ENCODE data around the gene PLS1.

PLS1 gene

DNA sequence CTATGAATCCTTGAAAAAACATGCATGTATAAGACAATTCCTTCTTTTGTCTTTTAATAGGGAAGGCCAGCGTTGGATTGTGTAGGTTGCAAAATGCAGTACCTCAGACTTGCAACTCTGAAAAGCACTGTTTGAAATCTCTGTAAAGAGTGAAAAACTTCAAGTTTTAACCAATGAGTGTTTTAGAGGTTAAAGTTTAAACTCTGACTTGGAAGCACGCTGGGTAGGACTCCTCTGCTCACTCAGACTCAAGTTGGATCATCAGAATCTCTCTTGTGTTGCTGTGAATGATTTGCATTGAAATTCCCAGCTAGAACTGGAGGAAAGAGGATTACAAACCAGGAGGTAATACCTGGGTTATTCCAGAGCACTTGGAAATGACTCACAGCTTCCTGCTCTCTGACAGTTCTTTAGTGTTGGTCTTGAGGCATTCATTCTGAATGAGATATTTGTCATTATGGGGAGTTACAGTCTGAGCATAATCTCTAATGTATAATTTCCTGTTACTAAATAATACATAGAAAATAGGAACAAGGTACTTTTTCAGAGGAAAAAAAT is 49.1 kb downstream of the PLS1 start:
- ATAC-seq, result peak; percentile 91
- no peak for TF ChIP-seq ZC3H10 (CRISPR knock-in tag; IDR thresholded peaks at IDR 0.05)
- TF ChIP-seq ZNF565 (CRISPR knock-in tag; conservative IDR thresholded peaks at IDR 0.05; ENCODE audit: low read depth), result no peak
- TF ChIP-seq, protein P1, sequence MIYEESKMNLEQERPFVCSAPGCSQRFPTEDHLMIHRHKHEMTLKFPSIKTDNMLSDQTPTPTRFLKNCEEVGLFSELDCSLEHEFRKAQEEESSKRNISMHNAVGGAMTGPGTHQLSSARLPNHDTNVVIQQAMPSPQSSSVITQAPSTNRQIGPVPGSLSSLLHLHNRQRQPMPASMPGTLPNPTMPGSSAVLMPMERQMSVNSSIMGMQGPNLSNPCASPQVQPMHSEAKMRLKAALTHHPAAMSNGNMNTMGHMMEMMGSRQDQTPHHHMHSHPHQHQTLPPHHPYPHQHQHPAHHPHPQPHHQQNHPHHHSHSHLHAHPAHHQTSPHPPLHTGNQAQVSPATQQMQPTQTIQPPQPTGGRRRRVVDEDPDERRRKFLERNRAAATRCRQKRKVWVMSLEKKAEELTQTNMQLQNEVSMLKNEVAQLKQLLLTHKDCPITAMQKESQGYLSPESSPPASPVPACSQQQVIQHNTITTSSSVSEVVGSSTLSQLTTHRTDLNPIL (CRISPR knock-in tag; IDR thresholded peaks at IDR 0.05; ENCODE audit: low read depth), result no peak
- no peak for TF ChIP-seq ZNF70 (CRISPR knock-in tag; IDR thresholded peaks at IDR 0.05)
- TF ChIP-seq POU6F1 (CRISPR knock-in tag; IDR thresholded peaks at IDR 0.05; ENCODE audit: borderline replicate concordance, low read depth), result no peak
- no peak for TF ChIP-seq SNAI2 (CRISPR knock-in tag; IDR thresholded peaks at IDR 0.05)
- no peak for TF ChIP-seq ZFP3 (CRISPR knock-in tag; IDR thresholded peaks at IDR 0.05)
- TF ChIP-seq ZNF8 (CRISPR knock-in tag; IDR thresholded peaks at IDR 0.05), result no peak
- TF ChIP-seq ISL1 (CRISPR knock-in tag; IDR thresholded peaks at IDR 0.05), result no peak
- no peak for TF ChIP-seq TCF4 (CRISPR knock-in tag; IDR thresholded peaks at IDR 0.05; ENCODE audit: borderline replicate concordance)
- no peak for TF ChIP-seq RARB (CRISPR knock-in tag; IDR thresholded peaks at IDR 0.05)
- no peak for TF ChIP-seq ARNTL (CRISPR knock-in tag; IDR thresholded peaks at IDR 0.05; ENCODE audit: borderline replicate concordance, low read depth)
- no peak for TF ChIP-seq CSRNP3 (CRISPR knock-in tag; IDR thresholded peaks at IDR 0.05)
- no peak for TF ChIP-seq OSR1 (CRISPR knock-in tag; IDR thresholded peaks at IDR 0.05)
- no peak for TF ChIP-seq TOX (CRISPR knock-in tag; IDR thresholded peaks at IDR 0.05; ENCODE audit: borderline replicate concordance)
- TF ChIP-seq TSHZ2 (CRISPR knock-in tag; IDR thresholded peaks at IDR 0.05), result no peak
- TF ChIP-seq CSDC2 (CRISPR knock-in tag; IDR thresholded peaks at IDR 0.05), result no peak

- peak; percentile 62 for ATAC-seq
- TF ChIP-seq CSRNP3 (CRISPR knock-in tag; IDR thresholded peaks at IDR 0.05), result no peak
- no peak for TF ChIP-seq ISL1 (CRISPR knock-in tag; IDR thresholded peaks at IDR 0.05)
- no peak for TF ChIP-seq ZC3H10 (CRISPR knock-in tag; IDR thresholded peaks at IDR 0.05)
Measured at GRCh38 chr3:142646020-142646785, 50.0 kb downstream of the PLS1 start.

DNA sequence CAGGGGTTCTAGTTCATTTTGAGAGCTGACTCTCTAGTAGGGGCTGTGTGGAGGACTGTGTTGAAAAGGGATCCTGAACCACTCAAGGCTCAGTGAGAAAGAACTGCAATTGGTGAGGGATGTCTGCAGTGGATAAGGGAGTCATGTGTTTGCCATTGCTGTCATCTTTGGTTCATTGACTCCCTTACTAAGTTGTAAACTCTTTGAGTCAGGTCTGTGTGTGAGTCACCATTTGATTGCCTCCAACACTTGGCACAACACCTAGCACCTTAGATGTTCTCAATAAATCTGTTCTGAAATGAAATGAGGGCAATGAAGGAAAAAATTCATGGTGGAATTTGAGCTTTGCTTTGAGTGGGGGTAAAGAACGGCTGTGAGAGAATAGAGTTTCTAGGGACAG is 51.7 kb downstream of the PLS1 start:
- no peak for TF ChIP-seq ARNTL (CRISPR knock-in tag; IDR thresholded peaks at IDR 0.05; ENCODE audit: borderline replicate concordance, low read depth)
- TF ChIP-seq BACH2 (CRISPR knock-in tag; IDR thresholded peaks at IDR 0.05; ENCODE audit: borderline replicate concordance), result no peak
- TF ChIP-seq SNAI2 (CRISPR knock-in tag; IDR thresholded peaks at IDR 0.05), result no peak
- no peak for TF ChIP-seq TOX (CRISPR knock-in tag; IDR thresholded peaks at IDR 0.05; ENCODE audit: borderline replicate concordance)
- no peak for TF ChIP-seq GLIS3 (CRISPR knock-in tag; IDR thresholded peaks at IDR 0.05)
- peak; percentile 31; the same call in 2 of the 3 replicates for ATAC-seq
